SK-N-SH treated with all-trans-retinoic acid at 6 μM for 48 hours (cell line): ENCODE measurements around the gene SH2B3.

Experiments
- ATAC-seq: fragments of 200-7000 bp; cut with Tn5 transposase; 3 replicates; pipeline ENCODE4 v1.9.1; 2020; ENCODE audit warnings: mild to moderate bottlenecking, moderate library complexity
- ARNTL ChIP-seq: fragments of 450-650 bp; formaldehyde crosslinking; IDR thresholded peaks from 2 replicates; pipeline ENCODE4 v1.5.0; 2020; ENCODE audit warnings: low read depth, mild to moderate bottlenecking, moderate library complexity, borderline replicate concordance
- BACH2 ChIP-seq: fragments of 250-450 bp; sonication (Bioruptor Pico); IDR thresholded peaks from 2 replicates; pipeline ENCODE4 v1.9.0; 2021; ENCODE audit warnings: mild to moderate bottlenecking, borderline replicate concordance
- CSDC2 ChIP-seq: fragments of 250-450 bp; sonication (Bioruptor Pico); IDR thresholded peaks from 2 replicates; pipeline ENCODE4 v1.5.0; 2020; ENCODE audit warnings: mild to moderate bottlenecking, moderate library complexity
- CSRNP3 ChIP-seq: fragments of 250-450 bp; sonication (Bioruptor Pico); IDR thresholded peaks from 2 replicates; pipeline ENCODE4 v1.5.1; 2021; ENCODE audit warnings: mild to moderate bottlenecking, moderate library complexity
- ESRRG ChIP-seq: fragments of 250-450 bp; sonication (Bioruptor Pico); IDR thresholded peaks from 2 replicates; pipeline ENCODE4 v1.6.1; 2021; ENCODE audit warnings: mild to moderate bottlenecking
- GLIS3 ChIP-seq: fragments of 250-450 bp; sonication (Bioruptor Pico); IDR thresholded peaks from 2 replicates; pipeline ENCODE4 v1.5.0; 2020; ENCODE audit warnings: mild to moderate bottlenecking, moderate library complexity
- ISL1 ChIP-seq: fragments of 250-450 bp; sonication (Bioruptor Pico); IDR thresholded peaks from 2 replicates; pipeline ENCODE4 v2.1.2; 2022; ENCODE audit warnings: mild to moderate bottlenecking, moderate library complexity
- OSR1 ChIP-seq: fragments of 250-450 bp; sonication (Bioruptor Pico); IDR thresholded peaks from 2 replicates; pipeline ENCODE4 v1.8.0; 2022; ENCODE audit warnings: moderate library complexity, mild to moderate bottlenecking, inconsistent platforms
- POU6F1 ChIP-seq: fragments of 250-450 bp; sonication (Bioruptor Pico); IDR thresholded peaks from 2 replicates; pipeline ENCODE4 v1.8.0; 2021; ENCODE audit warnings: low read depth, mild to moderate bottlenecking, moderate library complexity, borderline replicate concordance
- PPARA ChIP-seq: fragments of 250-450 bp; sonication (Bioruptor Pico); IDR thresholded peaks from 2 replicates; pipeline ENCODE4 v1.5.0; 2020; ENCODE audit warnings: mild to moderate bottlenecking, borderline replicate concordance
- RARB ChIP-seq: fragments of 250-450 bp; sonication (Bioruptor Pico); IDR thresholded peaks from 2 replicates; pipeline ENCODE4 v1.8.0; 2021; ENCODE audit warnings: mild to moderate bottlenecking, moderate library complexity
- SNAI2 ChIP-seq: fragments of 250-450 bp; sonication (Bioruptor Pico); IDR thresholded peaks from 2 replicates; pipeline ENCODE4 v1.5.0; 2020; ENCODE audit warnings: mild to moderate bottlenecking, moderate library complexity
- TSHZ2 ChIP-seq: fragments of 250-450 bp; sonication (Bioruptor Pico); IDR thresholded peaks from 2 replicates; pipeline ENCODE4 v1.5.0; 2020; ENCODE audit warnings: mild to moderate bottlenecking, moderate library complexity
- ZC3H10 ChIP-seq: fragments of 250-450 bp; sonication (Bioruptor Pico); IDR thresholded peaks from 2 replicates; pipeline ENCODE4 v1.5.1; 2021; ENCODE audit warnings: mild to moderate bottlenecking, moderate library complexity
- ZFP30 ChIP-seq: fragments of 450-650 bp; formaldehyde crosslinking; IDR thresholded peaks from 2 replicates; pipeline ENCODE4 v1.5.0; 2022; ENCODE audit warnings: mild to moderate bottlenecking, moderate library complexity
- ZNF565 ChIP-seq: fragments of 450-650 bp; formaldehyde crosslinking; conservative IDR thresholded peaks from 2 replicates; pipeline ENCODE4 v1.5.0; 2020; ENCODE audit warnings: low read depth, mild to moderate bottlenecking, moderate library complexity
- ZNF70 ChIP-seq: fragments of 450-650 bp; formaldehyde crosslinking; IDR thresholded peaks from 2 replicates; pipeline ENCODE4 v1.5.0; 2020; ENCODE audit warnings: mild to moderate bottlenecking, moderate library complexity
- ZNF8 ChIP-seq: fragments of 450-650 bp; formaldehyde crosslinking; IDR thresholded peaks from 2 replicates; pipeline ENCODE4 v1.5.0; 2020; ENCODE audit warnings: mild to moderate bottlenecking, moderate library complexity

The SH2B3 gene

GRCh38 chr12:111450676-111451075, 45.0 kb downstream of the SH2B3 start (continued):
- no peak for TF ChIP-seq TSHZ2 (CRISPR knock-in tag)
- TF ChIP-seq ZC3H10, result no peak
- TF ChIP-seq CSDC2 (CRISPR knock-in tag), result no peak
- TF ChIP-seq ZFP30, result no peak
- TF ChIP-seq ESRRG, result no peak
- TF ChIP-seq ZNF8 (CRISPR knock-in tag), result no peak
- no peak for TF ChIP-seq GLIS3 (CRISPR knock-in tag)

- TF ChIP-seq CSDC2 (CRISPR knock-in tag), result no peak
- no peak for TF ChIP-seq TSHZ2 (CRISPR knock-in tag)
- TF ChIP-seq OSR1 (CRISPR knock-in tag), result no peak
- no peak for TF ChIP-seq ZC3H10
- no peak for TF ChIP-seq ESRRG
- TF ChIP-seq ZNF565, result no peak
- TF ChIP-seq CSRNP3, result no peak
- TF ChIP-seq ZNF70 (CRISPR knock-in tag), result no peak
- TF ChIP-seq ZNF8 (CRISPR knock-in tag), result no peak
- TF ChIP-seq SNAI2 (CRISPR knock-in tag), result no peak
- no peak for TF ChIP-seq POU6F1 (CRISPR knock-in tag)
- TF ChIP-seq, all 23 proteins: peak for 0
- no peak for ATAC-seq
Measured at GRCh38 chr12:111451232-111451631, 45.5 kb downstream of the SH2B3 start.

GRCh38 chr12:111451649-111452129, 46.0 kb downstream of the SH2B3 start:
- TF ChIP-seq BACH2 (CRISPR knock-in tag), result no peak
- no peak for TF ChIP-seq ZNF565
- no peak for TF ChIP-seq SNAI2 (CRISPR knock-in tag)
- TF ChIP-seq ISL1 (CRISPR knock-in tag), result no peak
- no peak for TF ChIP-seq POU6F1 (CRISPR knock-in tag)
- no peak for TF ChIP-seq PPARA (CRISPR knock-in tag)
- no peak for TF ChIP-seq ZNF8 (CRISPR knock-in tag)
- TF ChIP-seq TSHZ2 (CRISPR knock-in tag), result no peak
- no peak for TF ChIP-seq ZNF70 (CRISPR knock-in tag)
- TF ChIP-seq RARB (CRISPR knock-in tag), result no peak
- TF ChIP-seq CSDC2 (CRISPR knock-in tag), result no peak
- no peak for TF ChIP-seq ARNTL (CRISPR knock-in tag)
- ATAC-seq, result peak; percentile 34
